ENCODE data around the gene TLX2. TPM values are rescaled to one million over a fixed set of nuclear protein-coding genes. Genes with fewer than 3 reads are reported as not detected.

The TLX2 gene
- total and polyA plus RNA-seq, 2 of the 13 experiments (the other 11 are each of a cell fraction or from before 2014, with no cell fraction given) = 0.05 to 0.20 TPM

DNA sequence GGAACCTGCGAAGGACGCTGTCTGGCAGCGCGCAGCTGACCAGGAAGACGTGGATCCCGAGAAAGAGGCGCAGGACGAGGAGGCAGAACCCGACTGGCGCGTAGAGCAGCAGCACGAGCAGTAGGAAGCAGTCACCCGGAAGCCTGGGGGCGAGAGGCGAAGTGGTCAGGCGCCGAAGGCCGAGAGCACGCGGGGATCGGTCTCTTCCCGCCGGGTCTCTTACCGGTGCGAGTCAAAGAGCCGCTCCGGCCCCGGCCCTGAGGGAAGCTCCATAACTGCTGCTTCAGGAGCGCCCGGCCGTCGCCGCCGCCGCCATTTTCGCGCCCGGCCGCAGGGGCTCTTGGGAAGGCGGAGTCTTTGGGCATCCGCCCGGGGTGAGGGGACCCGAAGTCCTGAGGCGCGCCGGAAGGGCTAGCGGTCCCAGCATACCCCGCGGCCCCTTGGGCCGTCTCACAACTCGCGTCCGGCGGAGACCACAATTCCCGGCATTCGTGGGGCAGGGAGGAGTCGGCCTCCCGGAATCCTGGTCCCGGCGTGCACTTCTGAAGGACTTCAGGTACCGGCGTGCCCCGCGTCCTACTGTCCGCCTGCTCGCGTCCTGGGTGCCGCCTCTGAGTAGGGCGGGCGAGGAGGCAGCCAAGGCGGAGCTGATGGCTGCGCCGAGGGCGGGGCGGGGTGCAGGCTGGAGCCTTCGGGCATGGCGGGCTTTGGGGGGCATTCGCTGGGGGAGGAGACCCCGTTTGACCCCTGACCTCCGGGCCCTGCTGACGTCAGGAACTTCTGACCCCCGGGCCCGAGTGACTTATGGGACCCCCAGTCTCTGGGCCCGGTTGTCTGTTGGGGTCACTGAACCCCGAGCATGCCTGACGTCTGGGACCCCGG, 15.3 kb downstream of the TLX2 start, which contains the start of the genes AUP1 and HTRA2 (continued):
- TF ChIP-seq MED13 (CRISPR knock-in tag; IDR thresholded peaks at IDR 0.05) = peak; percentile 77; the same call in 1 of the 2 replicates
- peak; percentile 94 for TF ChIP-seq ZNF564 (CRISPR knock-in tag; IDR thresholded peaks at IDR 0.05)
- peak; percentile 18; the same call in 1 of the 2 replicates for TF ChIP-seq ZNF839 (CRISPR knock-in tag; IDR thresholded peaks at IDR 0.05; ENCODE audit: borderline replicate concordance)
- TF ChIP-seq, protein P1, sequence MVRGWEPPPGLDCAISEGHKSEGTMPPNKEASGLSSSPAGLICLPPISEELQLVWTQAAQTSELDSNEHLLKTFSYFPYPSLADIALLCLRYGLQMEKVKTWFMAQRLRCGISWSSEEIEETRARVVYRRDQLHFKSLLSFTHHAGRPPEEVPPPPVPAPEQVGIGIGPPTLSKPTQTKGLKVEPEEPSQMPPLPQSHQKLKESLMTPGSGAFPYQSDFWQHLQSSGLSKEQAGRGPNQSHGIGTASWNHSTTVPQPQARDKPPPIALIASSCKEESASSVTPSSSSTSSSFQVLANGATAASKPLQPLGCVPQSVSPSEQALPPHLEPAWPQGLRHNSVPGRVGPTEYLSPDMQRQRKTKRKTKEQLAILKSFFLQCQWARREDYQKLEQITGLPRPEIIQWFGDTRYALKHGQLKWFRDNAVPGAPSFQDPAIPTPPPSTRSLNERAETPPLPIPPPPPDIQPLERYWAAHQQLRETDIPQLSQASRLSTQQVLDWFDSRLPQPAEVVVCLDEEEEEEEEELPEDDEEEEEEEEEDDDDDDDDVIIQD (CRISPR knock-in tag; IDR thresholded peaks at IDR 0.05; ENCODE audit: low read depth) = no peak; the same call in 1 of the 2 replicates
- peak; percentile 44 for TF ChIP-seq ARNTL (CRISPR knock-in tag; IDR thresholded peaks at IDR 0.05)
- TF ChIP-seq CEBPZ (IDR thresholded peaks at IDR 0.05; ENCODE audit: low read length) = no peak
- TF ChIP-seq SMC3 (IDR thresholded peaks at IDR 0.05; ENCODE audit: low read length) = no peak
- TF ChIP-seq, protein P2, sequence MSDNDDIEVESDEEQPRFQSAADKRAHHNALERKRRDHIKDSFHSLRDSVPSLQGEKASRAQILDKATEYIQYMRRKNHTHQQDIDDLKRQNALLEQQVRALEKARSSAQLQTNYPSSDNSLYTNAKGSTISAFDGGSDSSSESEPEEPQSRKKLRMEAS (IDR thresholded peaks at IDR 0.05) = peak; percentile 64
- no peak; the same call in none of the 2 replicates for TF ChIP-seq CSRNP1 (CRISPR knock-in tag; IDR thresholded peaks at IDR 0.05)
- peak; percentile 51; the same call in 1 of the 2 replicates for TF ChIP-seq TGIF2 (CRISPR knock-in tag; IDR thresholded peaks at IDR 0.05)
- no peak for TF ChIP-seq NFE2L2 (IDR thresholded peaks at IDR 0.05; ENCODE audit: low read length)
- no peak; the same call in 1 of the 2 replicates for TF ChIP-seq ZBTB7A (CRISPR knock-in tag; IDR thresholded peaks at IDR 0.05)
- TF ChIP-seq, protein P3, sequence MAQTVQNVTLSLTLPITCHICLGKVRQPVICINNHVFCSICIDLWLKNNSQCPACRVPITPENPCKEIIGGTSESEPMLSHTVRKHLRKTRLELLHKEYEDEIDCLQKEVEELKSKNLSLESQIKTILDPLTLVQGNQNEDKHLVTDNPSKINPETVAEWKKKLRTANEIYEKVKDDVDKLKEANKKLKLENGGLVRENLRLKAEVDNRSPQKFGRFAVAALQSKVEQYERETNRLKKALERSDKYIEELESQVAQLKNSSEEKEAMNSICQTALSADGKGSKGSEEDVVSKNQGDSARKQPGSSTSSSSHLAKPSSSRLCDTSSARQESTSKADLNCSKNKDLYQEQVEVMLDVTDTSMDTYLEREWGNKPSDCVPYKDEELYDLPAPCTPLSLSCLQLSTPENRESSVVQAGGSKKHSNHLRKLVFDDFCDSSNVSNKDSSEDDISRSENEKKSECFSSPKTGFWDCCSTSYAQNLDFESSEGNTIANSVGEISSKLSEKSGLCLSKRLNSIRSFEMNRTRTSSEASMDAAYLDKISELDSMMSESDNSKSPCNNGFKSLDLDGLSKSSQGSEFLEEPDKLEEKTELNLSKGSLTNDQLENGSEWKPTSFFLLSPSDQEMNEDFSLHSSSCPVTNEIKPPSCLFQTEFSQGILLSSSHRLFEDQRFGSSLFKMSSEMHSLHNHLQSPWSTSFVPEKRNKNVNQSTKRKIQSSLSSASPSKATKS (CRISPR knock-in tag; IDR thresholded peaks at IDR 0.05) = no peak
- TF ChIP-seq ZFX (CRISPR knock-in tag; IDR thresholded peaks at IDR 0.05; ENCODE audit: low read depth) = peak; percentile 84
- no peak for TF ChIP-seq ZNF713 (CRISPR knock-in tag; IDR thresholded peaks at IDR 0.05)
- TF ChIP-seq GFI1 (CRISPR knock-in tag; IDR thresholded peaks at IDR 0.05; ENCODE audit: borderline replicate concordance) = no peak; the same call in none of the 2 replicates
- no peak for TF ChIP-seq KDM1A (CRISPR knock-in tag; IDR thresholded peaks at IDR 0.05)
- TF ChIP-seq ELF4 (CRISPR knock-in tag; IDR thresholded peaks at IDR 0.05; ENCODE audit: borderline replicate concordance) = peak; percentile 86; the same call in 1 of the 2 replicates
- peak; percentile 77; the same call in 1 of the 2 replicates for TF ChIP-seq ZNF414 (CRISPR knock-in tag; IDR thresholded peaks at IDR 0.05)

Measured in HepG2 (cell line).